ENCODE data around the gene CBR4.
"Not testable (repeated sequence)": the region's sequence is repeated elsewhere in the genome, so short reads cannot be mapped to it uniquely, and the experiment has no call there.

Gene CBR4

DNA sequence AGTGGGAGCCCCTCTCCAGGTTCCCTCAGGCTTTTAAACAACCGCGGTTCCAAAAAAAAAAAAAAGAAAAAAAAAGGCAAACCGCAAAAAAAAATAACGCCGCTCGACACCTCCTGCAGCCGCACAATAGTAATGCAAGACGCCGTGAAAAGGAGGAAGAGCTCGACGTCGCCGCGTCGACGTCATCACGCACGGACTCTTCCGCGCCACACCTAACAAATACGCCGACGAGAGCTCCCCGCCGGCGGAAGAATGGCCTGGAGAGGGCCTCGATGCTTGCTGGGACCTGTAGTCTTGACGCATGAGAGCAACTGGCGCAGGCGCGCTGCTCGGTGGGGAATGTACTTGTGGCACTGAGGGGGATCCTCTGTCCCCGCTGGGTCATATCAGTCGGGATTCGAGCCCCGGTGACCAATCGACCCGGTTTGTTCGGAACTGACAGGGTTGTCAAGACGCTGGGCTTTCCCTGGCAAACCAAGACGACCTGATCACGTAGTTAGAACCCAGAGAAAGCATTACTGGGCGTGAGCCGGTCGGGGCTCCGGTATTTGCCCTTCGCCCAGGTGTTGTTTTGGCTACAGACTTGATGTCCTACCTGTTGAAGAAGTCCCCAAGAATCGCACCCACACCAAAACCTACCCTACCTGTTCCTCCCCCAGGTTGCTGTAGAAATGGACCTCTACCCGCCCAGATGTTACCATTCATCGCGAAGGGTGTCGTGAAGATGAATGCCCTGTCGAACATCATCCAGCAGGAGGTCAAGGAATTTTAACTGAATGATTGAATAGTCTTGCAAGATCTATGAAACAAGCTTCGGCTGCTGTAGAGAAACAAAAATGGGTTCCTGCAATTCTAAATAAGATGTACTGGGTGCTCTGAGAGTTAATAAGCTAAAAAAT lies at the start of gene CBR4:
Gene CBR4, minus strand, starts transcription at position 131 of the 899 bp plus-strand sequence. CDS start 166 bp downstream, outside the sequence.
- DNase-seq (ENCODE audit: low read depth) = peak; percentile 94

GRCh38 chr4:169059306-169060211 lies 49.5 kb upstream of the CBR4 start:
- no peak for DNase-seq (ENCODE audit: low read depth)

DNA sequence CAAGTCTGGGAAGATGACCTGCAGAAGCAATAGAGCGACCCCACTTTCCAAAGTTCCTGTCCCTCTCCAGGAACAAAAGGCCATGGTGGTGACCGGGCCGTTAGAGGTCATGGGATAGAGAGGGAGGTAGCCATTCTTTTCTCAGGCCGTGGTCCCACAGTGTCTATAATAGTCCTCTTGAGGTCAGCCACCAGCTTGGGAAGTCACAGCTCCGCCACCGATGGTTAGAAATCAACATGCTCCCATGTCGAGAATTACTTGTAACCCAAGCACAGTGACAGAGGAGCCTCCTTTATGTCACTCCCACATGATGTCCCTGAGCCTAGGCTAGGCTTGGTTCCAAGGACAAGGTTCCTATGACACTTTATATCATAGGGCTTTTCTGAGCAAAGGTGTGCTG lies 48.3 kb upstream of the CBR4 start:
- no peak for DNase-seq (ENCODE audit: low read depth)

- no peak for DNase-seq (ENCODE audit: low read depth)
These were observed 44.8 kb upstream of the CBR4 start for GRCh38 chr4:169054879-169055278.

- no peak for DNase-seq (ENCODE audit: low read depth)
These were observed 42.5 kb upstream of the CBR4 start for GRCh38 chr4:169052594-169052945.

GRCh38 chr4:169051761-169052593 lies 41.9 kb upstream of the CBR4 start:
- no peak for DNase-seq (ENCODE audit: low read depth)

- DNase-seq (ENCODE audit: low read depth) = no peak
These were observed 41.1 kb upstream of the CBR4 start for GRCh38 chr4:169050881-169051760.

- no peak for DNase-seq (ENCODE audit: low read depth)
These were observed 40.2 kb upstream of the CBR4 start for GRCh38 chr4:169050284-169050683.

GRCh38 chr4:169048868-169049414 lies 38.9 kb upstream of the CBR4 start:
- no peak for DNase-seq (ENCODE audit: low read depth)

- no peak for DNase-seq (ENCODE audit: low read depth)
These were observed 37.9 kb upstream of the CBR4 start for GRCh38 chr4:169047956-169048355.

DNA sequence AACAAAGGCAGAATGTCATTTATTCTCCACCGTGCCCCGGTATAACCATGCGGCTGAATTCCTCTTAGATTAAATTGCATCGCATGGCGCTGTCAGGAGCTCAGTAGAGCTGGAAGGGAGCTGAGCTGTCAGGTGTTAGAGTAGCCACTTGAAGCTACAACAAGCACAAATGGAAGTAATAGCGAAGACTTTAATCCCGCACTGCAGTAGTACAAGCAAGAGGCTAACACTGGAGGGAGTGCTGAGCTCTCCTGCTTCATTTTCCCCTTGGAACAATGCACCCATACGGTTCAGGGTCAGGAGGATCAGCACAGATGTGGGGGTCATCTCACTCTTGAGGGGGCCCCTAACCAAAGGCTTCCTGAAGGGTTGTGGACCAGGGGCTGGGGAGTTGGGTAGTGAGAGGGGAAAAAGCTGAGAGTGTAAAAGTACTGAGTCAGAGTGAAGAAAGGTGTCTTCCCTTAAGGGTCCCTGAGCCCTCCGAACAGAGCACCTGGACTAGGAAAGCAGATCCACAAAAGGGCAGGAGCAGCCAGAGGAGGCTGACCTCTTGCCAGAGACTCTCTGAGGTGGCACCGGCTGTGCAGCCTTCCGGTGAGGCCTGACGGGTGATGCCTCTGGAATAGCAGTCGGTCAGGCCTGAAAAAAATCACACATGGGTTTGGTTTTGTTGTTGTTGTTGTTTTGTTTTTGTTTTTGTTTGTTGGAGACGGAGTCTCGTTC lies 36.0 kb upstream of the CBR4 start:
- DNase-seq (ENCODE audit: low read depth) = no peak

DNA sequence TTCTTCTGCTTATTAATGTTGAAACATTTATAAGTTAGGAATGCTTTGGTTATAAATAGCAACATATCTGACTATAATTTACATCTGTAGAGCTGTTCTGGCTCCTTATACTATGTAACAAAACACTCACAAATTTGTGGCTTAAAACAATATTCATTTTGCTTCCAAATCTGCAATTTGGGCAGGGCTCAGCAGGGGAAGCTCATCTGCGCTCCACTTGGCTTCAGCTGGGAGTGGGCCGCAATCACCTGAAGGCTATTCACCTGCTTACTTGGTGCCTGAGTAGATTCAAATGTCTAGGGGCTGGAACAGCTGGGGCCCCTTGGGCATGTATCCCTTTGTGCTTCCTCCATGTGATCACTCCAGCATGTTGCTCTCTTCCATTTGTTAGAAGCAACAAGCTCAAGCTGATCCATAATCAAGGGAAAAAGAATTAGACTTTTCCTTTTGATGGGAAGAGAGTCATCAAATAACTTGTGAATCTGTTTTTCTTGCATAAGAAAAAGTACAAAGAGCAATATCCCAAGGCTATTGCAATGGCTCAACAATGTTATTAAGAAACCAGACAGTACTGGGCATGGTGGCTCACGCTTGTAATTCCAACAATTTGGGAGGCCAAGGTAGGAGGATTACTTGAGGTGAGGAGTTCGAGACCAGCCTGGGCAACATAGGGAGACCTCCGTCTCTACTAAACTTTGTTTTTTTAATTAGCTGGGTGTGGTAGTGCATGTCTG lies 34.8 kb upstream of the CBR4 start:
- no peak for DNase-seq (ENCODE audit: low read depth)

- no peak for DNase-seq (ENCODE audit: low read depth)
These were observed 32.6 kb upstream of the CBR4 start for GRCh38 chr4:169042608-169043007.

DNA sequence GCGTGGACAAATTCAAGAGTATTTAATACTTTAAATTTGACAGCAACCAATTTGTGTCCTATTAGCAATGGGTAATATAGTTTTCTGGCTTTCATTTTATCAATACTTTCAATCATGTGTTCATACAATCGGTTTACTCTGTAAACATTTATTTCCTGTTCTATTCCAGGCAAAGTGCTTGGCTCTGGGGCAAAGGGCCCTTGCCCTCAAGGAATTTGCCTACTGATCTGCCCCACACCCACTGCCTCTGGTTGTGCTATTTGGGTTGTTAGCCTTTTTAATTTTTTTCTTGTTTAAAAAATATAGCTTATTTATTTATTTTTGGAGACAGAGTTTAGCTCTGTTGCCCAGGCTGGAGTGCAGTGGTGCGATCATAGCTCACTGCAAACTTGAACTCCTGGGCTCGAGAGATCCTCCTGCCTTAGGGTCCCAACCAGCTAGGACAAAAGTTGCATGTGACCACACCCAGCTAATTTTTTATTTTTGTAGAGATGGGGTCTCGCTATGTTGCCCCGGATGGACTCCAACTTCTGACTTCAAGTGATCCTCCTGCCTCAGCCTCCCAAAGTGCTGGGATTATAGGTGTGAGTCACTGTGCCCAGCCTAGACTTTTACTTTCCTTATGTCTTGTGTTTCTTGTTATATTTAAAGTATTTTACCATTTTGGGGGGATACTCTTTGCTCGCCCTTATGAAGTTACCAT lies 30.7 kb upstream of the CBR4 start:
- DNase-seq (ENCODE audit: low read depth) = no peak

GRCh38 chr4:169039251-169039954 lies 29.3 kb upstream of the CBR4 start:
- no peak for DNase-seq (ENCODE audit: low read depth)

- DNase-seq (ENCODE audit: low read depth) = no peak
These were observed 27.5 kb upstream of the CBR4 start for GRCh38 chr4:169037506-169037905.

DNA sequence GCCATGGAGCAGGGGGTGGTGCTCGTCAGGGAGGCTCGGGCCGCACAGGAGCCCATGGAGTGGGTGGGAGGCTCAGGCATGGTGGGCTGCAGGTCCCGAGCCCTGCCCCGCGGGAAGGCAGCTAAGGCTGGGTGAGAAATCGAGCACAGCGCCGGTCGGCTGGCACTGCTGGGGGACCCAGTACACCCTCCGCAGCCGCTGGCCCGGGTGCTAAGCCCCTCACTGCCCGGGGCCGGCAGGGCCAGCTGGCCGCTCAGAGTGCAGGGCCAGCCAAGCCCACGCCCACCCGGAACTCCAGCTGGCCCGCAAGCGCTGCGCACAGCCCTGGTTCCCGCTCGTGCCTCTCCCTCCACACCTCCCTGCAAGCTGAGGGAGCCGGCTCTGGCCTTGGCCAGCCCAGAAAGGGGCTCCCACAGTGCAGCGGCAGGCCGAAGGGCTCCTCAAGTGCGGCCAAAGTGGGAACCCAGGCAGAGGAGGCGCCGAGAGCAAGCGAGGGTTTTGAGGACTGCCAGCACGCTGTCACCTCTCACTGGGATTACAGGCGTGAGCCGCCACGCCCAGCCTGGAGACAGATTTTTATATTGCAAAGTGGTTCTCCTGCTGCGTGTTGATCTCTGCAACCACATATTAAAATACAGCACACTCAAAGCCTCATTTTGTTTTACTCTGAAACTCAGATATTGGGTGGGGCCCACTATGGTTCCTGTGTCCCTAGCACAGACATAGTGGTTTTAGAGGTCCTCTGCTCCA lies 26.0 kb upstream of the CBR4 start:
- not testable (repeated sequence) for DNase-seq (ENCODE audit: low read depth)

All from activated T-cell treated with anti-CD3 and anti-CD28 coated beads for 24 hours (primary cell).